Measurements from ENCODE around the gene SFTPD.

The SFTPD gene

DNA sequence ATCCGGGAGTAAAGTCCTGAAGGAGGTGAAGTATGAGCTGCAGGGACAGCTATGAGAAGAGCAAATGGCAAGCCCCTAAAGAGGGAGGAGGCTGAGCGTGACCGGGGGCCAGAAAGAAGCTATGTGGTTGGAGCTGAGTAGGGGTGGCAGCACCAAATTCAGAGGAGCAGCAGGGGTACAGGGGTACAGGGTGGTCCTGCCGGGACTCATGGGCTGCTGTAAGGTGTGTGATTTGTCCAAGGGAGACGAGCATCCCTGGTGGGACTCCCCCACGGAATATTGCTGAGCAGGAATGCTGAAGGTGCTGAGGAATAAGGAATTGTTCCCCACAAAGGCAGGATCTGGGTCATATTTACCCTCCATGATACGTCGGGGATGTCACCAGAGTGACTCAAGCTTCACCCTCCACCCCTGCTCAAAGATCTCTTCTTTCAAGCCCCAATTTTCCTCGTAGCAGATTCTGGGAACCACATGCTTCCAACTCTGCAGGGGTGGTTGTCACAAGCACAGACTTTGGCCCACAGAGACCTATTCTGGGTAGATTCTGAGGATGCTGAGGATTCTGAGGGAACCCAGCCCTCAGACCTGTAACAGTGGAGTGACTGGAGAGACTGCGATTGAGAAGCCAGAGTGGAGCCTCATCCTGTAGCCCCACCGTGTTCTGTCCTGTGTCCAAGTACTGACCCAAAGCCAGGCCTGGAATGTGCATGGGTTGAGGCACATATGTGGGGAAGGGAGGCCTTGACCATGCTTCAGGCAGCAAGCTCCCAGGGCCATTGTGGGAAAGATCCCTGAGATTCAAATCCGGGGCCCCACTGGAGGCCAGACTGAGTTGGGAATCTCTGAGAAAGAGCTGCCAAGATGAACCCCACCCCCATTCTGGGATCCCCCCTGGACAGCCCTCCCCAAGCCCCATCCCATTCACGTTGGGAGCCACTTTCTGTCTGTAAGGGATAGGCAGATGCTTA lies 4.2 kb downstream of the SFTPD start:
- DNase-seq: no peak

DNA sequence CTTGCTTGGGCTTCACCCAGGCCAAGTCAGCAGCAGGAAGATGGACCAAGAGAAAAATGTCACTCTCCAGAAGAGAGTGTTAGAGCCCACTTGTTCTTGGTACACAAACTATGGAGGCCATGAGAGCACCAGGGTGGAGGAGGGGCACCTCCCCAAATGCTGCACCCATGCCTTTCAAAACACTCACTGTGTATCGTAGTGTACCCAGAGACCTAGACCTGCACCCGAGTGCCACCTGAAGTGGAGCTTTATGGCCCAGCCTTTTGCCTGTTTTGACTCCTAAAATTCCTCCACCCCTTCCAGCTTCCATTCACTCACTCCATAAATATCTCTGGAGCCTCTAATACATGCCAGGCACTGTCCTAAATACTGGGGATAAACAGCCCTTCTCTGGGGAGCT lies 5.0 kb downstream of the SFTPD start:
- no peak for DNase-seq

DNA sequence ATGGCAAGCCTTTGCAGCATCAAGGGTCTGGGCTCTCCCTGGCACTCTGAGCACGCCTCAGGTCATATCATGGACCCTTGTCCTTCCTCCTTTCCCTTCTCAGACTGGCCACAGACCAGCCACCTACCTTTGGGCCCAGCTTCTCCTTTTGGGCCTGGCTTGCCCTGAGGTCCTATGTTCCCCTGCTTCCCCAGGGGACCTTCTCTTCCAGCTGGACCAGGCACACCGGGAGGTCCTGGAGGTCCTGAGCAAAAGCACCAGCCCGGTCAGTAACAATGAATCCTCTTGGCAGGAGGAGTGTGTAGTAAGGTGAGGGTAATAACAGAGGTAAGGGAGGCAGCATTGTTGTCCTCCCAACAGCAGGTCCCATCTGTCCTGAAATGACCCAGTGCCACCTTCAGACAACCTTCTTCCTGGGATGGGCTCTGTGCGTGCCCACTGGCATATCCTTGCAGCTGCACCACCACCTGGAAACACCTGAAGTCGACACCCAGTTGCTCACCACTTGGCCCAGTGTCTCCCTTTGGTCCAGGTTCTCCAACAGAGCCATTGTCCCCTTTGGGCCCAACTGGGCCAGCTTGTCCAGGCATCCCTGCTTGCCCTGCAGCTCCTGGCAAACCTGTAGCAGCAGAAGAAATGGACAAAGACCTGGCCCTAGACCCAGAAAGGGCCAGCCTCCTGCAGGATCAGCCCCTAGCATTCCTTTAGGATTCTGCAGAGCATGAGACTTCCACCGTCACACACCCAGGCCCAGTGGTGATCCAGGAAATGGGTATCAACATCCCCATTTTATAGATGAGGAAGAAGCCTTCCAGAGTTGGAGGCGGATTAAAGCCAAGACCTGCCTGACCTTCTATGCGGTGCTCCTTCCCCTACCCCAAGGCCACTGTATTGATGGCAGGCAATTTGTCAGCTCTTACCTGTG lies 6.4 kb downstream of the SFTPD start:
- no peak for DNase-seq

DNA sequence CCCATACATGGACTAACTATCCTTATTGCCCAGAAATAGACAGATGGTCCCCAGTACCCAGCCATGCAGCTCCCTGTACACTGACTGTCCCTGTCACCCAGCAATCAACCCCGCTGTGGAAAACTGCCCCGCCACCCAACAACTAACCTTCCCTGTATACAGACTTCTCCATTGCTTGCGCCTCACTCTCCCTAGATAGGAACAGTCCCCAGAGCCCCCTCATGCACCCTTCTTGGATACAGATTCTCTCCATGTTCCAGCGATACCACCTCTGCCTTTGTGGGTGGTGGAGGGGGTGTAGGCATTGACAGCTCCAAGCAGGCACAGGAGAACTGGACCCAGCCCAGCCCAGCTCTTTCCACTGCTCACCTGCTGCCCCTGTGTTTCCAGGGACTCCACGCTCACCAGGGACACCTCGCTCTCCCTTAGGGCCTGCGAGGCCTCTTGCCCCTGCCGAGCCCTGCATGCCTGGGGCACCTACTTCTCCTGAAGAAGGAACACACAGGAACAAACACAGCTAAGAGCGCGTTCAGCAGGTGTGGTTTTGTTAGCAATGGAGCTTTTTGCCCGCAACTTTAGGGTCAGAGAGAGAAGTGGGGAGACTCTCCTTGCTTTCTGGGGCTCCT lies 7.2 kb downstream of the SFTPD start:
- DNase-seq: no peak

DNA sequence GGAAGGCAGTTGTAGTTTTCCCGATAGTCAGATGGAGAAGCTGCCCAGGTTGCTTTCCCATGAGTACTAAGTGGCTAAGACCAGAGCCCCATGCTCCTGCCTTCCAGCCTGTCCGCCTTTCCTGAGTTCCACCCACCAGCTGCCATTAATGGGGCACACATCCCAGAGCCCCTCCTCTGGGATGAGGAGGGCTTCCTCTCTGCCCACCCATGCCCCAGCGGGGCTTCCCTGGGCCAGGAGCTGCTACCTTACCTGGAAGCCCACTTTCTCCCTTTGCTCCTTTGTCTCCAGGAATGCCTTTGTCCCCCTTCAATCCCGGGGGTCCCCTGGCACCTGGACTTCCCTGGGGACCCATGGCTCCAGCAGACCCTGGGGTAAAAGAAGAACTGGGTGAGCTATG lies 7.8 kb downstream of the SFTPD start:
- DNase-seq: no peak

DNA sequence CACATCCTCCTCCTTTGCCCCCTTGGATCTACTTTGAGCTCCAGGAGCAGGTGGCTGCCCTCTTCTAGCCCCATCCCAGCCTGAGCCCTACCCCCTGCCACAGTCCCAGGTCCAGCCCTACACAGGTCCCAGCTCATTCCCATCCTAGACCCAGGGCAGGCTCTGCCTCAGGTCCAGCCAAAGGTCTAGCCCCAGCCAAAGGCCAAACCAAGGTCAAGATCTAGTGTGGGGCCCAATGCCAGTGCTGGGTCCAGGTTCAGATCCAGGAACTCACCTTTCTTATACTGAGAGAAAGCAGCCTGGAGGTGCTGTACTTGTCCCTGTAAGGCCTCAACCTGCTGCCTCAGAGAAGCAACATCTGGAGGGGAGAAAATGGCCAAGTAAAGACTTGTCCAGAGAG lies 8.5 kb downstream of the SFTPD start:
- DNase-seq: no peak

DNA sequence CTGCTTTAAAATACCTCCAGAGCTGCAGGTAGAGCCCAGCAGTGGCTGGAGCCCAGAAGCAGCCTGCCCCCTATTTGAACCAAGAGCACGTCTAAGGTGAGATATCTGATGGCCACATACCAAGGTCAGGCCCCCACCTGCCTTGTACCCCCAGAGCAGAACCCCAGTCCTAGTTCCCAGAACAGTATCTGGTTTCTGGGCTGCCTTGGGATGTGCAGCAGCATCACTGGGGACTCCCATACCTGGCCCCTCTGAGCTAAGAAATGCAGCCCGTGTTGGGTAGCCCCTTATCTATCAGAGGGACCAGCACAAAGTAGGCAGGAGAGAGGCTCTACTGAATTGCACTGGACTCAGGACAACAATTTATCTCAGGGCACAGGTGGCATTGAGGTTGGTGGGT lies 8.9 kb downstream of the SFTPD start:
- DNase-seq: no peak

DNA sequence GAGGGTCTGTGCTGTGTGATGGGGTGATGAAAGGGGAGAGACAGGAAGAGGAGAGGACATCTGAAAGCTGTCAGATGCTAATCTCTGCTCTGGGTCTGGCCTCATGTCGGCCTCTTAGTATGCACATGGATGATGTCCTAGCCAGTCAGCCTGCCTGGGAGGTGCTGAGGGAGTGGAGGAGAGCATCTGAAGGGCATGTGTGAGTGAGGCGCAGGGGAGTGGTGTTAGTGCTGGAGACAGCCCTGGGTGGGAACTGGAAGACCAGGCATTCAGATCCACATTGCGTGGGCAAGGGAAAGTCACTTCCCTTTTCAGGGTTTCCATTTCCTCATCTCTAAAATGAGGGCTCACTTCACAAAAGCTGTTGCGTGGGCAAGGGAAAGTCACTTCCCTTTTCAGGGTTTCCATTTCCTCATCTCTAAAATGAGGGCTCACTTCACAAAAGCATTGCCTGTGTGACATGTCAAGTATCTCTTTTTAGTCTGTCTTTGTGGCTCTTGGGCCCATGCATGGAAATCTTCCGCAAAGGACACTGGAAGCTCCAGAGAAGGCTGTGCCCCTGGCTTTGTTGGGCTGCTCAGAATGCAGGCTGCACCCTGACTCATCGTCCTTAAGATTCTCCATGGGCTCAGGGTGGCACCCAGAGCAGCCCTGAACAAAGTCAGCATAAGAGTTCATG lies 10.0 kb downstream of the SFTPD start:
- peak; percentile 96 for DNase-seq

DNA sequence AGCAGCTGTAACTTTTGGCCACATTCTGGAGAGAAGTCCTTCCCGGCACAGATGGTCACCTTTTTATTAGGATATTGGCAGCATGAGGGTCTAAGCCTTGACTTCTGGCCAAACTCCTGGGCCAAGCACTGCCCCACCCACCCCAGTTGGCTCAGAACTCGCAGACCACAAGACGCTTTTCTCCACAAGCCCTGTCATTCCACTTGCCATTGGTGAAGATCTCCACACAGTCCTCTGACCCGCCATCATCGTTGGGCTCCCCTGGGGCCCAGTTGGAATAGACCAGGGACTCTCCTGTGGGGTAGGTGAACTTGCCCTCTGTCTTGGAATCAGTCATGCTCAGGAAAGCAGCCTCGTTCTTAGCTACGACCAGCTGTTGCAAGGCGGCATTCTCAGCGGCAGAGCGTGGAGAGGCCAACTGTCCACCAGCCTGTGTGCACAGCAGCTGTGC lies 11.2 kb downstream of the SFTPD start:
- DNase-seq: no peak

DNA sequence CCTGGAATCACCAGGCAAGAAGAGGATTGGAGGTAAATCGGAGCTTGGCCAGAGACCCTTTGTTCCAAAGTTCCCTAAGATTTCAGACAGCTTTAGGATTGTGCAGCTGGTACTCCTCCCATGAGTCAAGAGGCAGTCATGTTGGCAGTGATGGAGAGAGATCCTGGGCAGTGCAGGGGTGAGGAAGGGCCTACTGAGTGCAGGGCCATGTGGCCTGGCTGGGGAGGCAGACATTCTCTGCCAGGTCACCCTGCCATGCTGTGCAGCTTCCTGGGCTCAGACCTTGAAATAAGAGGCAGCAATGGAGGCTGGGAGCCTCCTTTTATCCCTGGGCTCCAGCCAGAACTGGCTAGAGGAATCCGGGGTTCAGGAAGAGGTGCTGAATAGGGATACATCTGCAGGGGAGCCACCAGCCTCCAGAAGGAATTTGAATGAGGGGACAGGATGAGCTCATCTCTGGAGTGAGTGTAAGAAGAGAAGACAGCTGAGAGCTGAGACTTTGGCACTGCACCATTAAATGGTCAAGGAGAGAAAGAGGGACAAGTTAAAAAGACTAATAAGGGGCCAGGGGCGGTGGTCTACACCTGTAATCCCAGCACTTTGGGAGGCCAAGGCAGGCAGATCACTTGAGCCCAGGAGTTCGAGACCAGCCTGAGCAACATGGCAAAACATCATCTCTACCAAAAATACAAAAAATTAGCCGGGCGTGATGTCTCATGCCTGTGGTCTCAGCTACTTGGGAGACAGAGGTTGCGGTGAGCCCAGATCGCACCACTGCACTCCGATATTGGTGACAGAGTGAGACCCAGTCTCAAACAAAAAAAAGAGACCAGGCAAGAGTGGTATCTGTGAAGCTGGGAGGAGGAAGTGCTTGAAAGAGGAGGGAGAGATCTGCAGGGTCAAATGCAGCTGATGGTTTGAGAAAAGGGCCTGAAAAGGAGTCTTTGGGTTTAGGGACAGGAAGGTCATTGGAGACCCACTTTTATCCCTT lies 12.0 kb downstream of the SFTPD start:
- no peak for DNase-seq

DNA sequence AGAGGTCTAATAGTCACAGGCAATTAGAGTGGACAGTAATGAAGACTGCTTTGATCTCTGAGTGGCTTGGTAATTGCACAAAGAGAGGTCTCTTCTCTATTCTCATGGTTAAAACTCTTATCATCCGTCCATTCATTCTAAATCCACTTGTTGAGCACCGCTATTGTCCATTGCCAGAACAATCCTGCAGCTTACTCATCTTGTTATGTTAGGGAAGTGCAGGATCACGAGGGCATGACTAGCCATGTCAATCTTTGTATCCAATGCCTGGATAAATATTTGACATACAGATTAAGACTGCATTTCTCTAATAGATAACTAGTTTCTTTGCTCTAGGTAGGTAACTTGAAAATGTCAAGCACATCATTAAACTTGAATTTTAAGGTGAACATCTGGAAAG lies 14.9 kb downstream of the SFTPD start:
- DNase-seq: peak; percentile 27

DNA sequence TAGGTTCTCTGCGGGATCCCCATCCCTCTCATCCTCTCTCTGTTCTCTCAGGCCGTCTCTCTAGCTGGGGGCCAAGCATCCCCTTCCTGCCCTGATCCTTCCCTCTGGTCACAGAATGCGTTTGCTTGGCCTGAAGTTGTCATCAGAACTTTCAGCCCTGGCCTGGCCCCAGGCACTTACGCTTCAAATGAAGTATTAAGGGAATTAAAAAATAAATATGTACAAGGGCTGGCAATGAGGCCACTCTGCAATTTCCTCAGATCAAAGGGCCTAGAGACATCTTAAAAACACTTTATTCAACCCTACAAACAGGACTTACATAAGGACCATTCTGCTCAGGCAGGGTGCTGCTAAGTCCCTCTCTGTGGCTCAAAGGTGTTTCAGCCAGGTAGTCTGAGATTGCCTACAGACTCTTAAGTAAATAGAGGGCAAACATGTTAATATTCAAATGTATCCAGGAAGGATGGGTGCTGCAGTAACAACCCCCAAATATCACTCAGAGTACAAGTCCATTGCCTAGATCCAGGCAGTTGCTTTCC lies 16.0 kb downstream of the SFTPD start:
- no peak for DNase-seq

DNA sequence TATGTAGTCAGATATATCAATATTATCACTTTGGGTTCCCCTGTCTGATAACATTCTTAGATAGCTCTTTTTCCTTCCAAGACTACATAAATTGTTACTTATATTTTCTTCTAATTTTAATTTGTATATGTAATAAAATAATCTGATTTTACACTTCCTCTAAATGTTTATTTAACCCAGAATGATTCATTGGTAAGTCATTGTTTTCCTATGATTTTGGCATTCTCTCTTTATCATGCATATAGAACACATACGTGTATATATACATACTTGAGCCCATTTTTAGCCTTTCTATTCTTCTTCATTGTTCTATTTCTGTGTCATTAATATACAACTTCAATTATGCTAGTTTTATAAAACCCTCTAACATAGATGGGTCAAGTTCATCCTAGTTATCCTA lies 16.6 kb downstream of the SFTPD start:
- no peak for DNase-seq

DNA sequence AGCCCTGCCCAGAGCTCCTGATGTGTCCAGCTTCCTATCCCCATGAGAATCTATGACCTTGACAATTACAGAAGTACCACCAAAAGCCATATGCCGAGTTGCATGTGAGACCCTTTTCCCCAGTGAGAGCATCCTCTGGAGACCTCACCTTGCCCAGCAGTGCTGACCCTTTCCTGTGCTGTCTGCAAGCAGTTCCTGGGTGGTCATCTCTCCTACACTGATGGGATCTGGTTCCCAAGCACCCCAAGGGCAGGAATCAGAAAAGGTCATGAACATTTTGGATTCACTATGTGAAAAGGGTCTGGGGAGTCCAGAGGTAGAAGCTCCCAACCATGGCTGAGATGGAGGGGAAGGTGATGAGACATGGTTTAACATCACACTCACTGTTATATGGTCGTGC lies 18.2 kb downstream of the SFTPD start:
- no peak for DNase-seq

DNA sequence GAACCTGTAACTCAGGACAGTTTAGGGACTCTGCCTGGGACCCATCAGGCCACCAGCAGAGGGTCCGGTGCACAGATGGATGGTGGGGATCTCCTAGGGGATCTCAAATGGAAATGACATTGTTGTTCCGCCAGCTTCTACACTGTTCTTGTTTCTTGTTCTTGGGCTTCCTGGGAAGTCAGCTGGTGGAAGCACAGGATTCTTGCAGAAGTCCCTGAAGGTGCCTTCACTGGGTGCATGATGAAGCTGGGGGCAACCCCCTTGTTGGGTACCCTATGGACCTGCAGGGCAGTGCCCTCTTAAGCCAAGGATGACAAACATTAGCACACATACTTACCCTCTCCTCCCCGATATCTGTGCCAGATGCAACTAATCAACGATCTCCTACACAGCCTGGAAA lies 18.6 kb downstream of the SFTPD start:
- DNase-seq: no peak

DNA sequence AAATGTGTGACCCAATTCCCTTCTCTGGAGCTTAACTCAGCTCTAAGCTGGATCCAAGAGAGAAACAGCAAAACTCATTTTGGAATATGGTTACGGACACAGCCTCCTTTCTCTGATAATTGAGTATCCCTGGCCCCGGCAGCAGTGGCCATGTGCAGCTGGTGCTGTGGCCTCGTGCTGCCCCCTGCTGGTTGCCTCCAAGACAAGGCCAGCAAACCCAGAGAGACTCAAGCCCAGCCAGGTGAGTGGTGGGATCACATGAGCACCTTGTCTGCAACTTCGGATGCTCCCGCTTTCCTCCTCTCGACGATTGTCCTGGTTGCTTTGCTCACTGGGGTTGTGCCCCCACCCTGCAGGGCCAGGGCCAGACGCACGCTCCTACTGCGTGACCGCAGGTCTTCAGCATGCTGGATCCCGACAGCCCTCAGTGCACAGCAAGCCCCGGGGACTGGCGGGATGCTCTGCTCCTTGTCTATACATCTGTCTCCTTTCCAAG lies 19.4 kb downstream of the SFTPD start:
- DNase-seq: peak; percentile 79

DNA sequence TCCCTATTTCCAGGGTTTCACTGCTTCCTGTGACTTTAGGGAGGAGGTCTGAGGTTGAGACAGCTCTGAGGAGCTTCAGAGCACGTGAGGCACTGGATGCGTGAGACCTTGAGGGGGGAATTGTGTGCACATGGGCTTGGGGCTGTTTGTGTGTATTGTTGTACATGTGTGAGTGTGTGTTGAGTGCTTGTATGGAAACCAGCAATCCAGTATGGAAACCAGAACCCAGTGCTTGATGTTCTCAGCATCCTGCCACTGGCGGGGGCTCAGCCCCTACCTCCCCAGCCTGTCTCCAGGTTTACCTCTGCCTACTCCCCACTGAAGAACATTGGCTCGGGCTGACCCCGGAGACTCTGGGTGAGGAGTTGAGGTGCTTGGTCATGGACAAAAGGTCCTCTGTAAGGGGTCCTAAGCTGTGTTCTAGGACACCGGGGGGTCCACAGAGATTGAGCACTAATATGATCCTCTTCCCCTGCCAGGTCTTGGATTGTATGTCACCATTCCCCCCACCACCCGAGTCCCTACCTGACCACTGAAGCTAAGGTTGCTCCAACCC lies 20.8 kb downstream of the SFTPD start:
- no peak for DNase-seq

DNA sequence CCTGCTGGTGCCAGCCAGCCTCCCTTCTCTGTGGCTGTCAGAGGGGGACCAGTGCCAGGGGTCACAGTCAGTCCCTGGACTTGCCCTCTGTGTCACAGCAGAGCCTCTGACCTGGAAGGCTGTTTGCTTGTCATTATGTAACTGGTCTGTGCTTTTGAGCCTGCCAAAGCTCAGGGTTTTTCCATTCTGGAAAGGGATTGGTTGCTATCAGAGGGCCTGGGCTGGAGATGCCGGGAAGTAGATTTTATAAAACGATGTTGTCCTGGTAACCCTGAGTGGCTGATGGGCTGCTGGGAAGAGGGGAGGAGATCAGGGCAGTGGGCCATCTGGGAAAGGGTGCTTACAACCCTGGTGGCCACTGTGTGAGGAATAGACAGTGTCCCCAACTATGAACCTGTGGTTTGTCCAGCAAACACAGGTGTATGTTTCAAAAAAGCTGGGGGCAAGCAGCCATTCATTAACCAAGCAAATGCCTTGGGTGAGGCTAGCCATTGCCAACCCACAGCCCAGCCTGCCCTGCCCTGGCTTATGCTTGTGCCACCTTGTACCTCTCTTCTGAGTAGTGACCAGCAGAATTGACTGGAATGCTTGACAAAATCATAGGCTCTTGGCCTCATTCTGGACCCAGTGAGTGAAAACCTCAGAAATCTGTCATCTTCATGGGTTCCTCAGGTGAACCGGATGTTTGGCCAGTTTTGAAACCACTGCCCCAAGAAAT lies 21.6 kb downstream of the SFTPD start:
- DNase-seq: no peak

DNA sequence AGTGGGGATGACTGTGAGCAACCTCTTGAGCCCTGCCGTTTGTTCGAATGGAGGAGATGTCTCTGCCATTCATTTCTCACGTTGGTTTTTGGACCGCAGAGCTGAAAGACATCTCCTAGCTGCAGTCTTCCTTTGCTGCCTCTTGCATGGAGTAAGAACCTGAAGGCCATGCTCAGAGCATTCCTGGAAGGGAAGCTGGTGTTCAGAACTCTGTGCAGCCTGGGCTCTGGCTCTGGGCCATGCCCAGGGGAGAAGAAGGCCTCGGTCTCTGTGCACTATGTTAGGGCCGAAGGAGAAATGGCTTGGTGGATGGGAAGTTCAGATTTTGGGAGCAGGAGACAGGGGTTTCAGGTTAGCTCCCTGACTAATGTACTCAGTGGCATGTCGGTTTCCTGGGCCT lies 22.9 kb downstream of the SFTPD start:
- no peak for DNase-seq

DNA sequence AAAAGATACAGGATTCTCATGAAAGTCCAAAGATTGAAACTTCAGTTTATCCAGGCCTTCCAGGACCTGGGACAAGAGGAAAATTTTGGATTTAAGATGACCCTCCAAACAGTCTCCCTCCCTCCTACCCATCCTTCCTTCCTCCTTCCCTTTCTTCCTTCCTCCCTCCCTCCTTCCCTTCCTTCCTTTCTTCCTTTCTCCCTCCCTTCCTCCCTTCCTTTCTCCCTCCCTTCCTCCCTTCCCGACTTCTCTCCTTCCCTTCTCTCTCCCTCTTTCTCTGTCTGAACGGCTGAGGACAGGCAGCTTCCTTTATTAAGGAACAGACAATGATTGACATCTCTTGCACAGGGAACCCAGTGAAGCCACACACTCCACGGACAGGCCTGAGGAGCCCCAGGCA lies 23.3 kb downstream of the SFTPD start:
- no peak for DNase-seq

Data from suppressor macrophage treated with lipopolysaccharide for 4 hours (primary cell).